Trophoblast cell (in vitro differentiated cells and primary cell): ENCODE measurements around the gene NDUFS3.

Experiments
- DNase-seq, 2 donors: peaks; one replicate each; pipeline ENCODE4 v3.0.0-alpha.2; 2016
- H2AFZ ChIP-seq: 2 replicates; pipeline ENCODE4 v1.6.1; 2013; ENCODE audit warnings: low read length, moderate library complexity, mild to moderate bottlenecking; ENCODE audit not compliant: insufficient read depth, poor library complexity
- H2AK5ac ChIP-seq: 2 replicates; pipeline ENCODE4 v1.6.1; 2013; ENCODE audit warnings: mild to moderate bottlenecking, low read length
- H2BK120ac ChIP-seq: 2 replicates; pipeline ENCODE4 v1.6.1; 2013; ENCODE audit warnings: low read length, mild to moderate bottlenecking, moderate library complexity; ENCODE audit not compliant: insufficient read depth, poor library complexity
- H2BK12ac ChIP-seq: 2 replicates; pipeline ENCODE4 v1.6.1; 2013; ENCODE audit warnings: mild to moderate bottlenecking, low read length, moderate library complexity
- H2BK5ac ChIP-seq: 2 replicates; pipeline ENCODE4 v1.6.1; 2013; ENCODE audit warnings: low read length, low read depth, moderate library complexity, mild to moderate bottlenecking; ENCODE audit not compliant: poor library complexity
- H3K14ac ChIP-seq: 2 replicates; pipeline ENCODE4 v1.6.1; 2013; ENCODE audit warnings: mild to moderate bottlenecking, low read length
- H3K18ac ChIP-seq: 2 replicates; pipeline ENCODE4 v1.6.1; 2013; ENCODE audit warnings: mild to moderate bottlenecking, low read length
- H3K23ac ChIP-seq: 2 replicates; pipeline ENCODE4 v1.6.1; 2013; ENCODE audit warnings: low read length
- H3K27ac ChIP-seq: 2 replicates; pipeline ENCODE4 v1.5.1; 2013; ENCODE audit warnings: low read depth, mild to moderate bottlenecking, inconsistent platforms, low read length, moderate library complexity
- H3K27me3 ChIP-seq: 2 replicates; pipeline ENCODE4 v1.6.1; 2013; ENCODE audit warnings: inconsistent platforms, mild to moderate bottlenecking, low read length, moderate library complexity; ENCODE audit not compliant: insufficient read depth
- H3K36me3 ChIP-seq, 2 experiments: 1 replicate in 1 of 2; 2 replicates in 1 of 2; pipeline ENCODE4 v1.6.1; 2013; ENCODE audit warnings: low read length in 2 of 2, mild to moderate bottlenecking in 2 of 2, moderate library complexity in 1 of 2; ENCODE audit not compliant: insufficient read depth in 2 of 2, control insufficient read depth in 1 of 2
- H3K4ac ChIP-seq: 2 replicates; pipeline ENCODE4 v1.6.1; 2013; ENCODE audit warnings: low read depth, mild to moderate bottlenecking, low read length, moderate library complexity
- H3K4me1 ChIP-seq, 2 experiments: 1 replicate in 1 of 2; 2 replicates in 1 of 2; pipeline ENCODE4 v1.6.1; 2013; ENCODE audit warnings: low read length in 2 of 2, mild to moderate bottlenecking in 2 of 2, moderate library complexity in 1 of 2; ENCODE audit not compliant: insufficient read depth in 2 of 2, control insufficient read depth in 1 of 2
- H3K4me2 ChIP-seq: 2 replicates; pipeline ENCODE4 v1.6.1; 2013; ENCODE audit warnings: inconsistent platforms, mild to moderate bottlenecking, low read length, moderate library complexity
- H3K4me3 ChIP-seq: 2 replicates; pipeline ENCODE4 v1.5.1; 2013; ENCODE audit warnings: mild to moderate bottlenecking, low read depth, low read length, inconsistent platforms
- H3K79me1 ChIP-seq: one replicate; pipeline ENCODE4 v1.6.1; 2013; ENCODE audit warnings: low read length
- H3K79me2 ChIP-seq: 2 replicates; pipeline ENCODE4 v1.6.1; 2013; ENCODE audit warnings: low read length, mild to moderate bottlenecking; ENCODE audit not compliant: control insufficient read depth, insufficient read depth, poor library complexity
- H3K9ac ChIP-seq: 2 replicates; pipeline ENCODE4 v1.6.1; 2013; ENCODE audit warnings: mild to moderate bottlenecking, low read length
- H3K9me3 ChIP-seq: 2 replicates; pipeline ENCODE4 v1.6.1; 2013; ENCODE audit warnings: low read depth, mild to moderate bottlenecking, control low read depth, inconsistent platforms, low read length; ENCODE audit not compliant: insufficient read depth
- H4K12ac ChIP-seq: 2 replicates; pipeline ENCODE4 v1.6.1; 2013; ENCODE audit warnings: low read depth, mild to moderate bottlenecking, low read length, moderate library complexity
- H4K8ac ChIP-seq: 2 replicates; pipeline ENCODE4 v1.6.1; 2013; ENCODE audit warnings: low read depth, mild to moderate bottlenecking, low read length, moderate library complexity
- H4K91ac ChIP-seq: one replicate; pipeline ENCODE4 v1.6.1; 2013; ENCODE audit warnings: low read depth, mild to moderate bottlenecking, low read length, moderate library complexity
- WGBS: extraction: QIAGEN DNeasy Blood & Tissue Kit; methylation state at CpG from one replicate; pipeline ENCODE4 v1.1.7; 2013; ENCODE audit warnings: missing lambda C conversion rate; ENCODE audit not compliant: insufficient read length, insufficient coverage; ENCODE audit errors: extremely low coverage; 5-methylcytosine and 5-hydroxymethylcytosine counted together

The NDUFS3 gene

GRCh38 chr11:47565340-47566148 is 13.3 kb upstream of the NDUFS3 start, which contains the start of gene PTPMT1:
PTPMT1 (plus strand) TSS chr11:47565599; CDS start chr11:47565623, 24 bp downstream.
- Histone ChIP-seq H3K79me2 (peaks cover 12% of the 10 kb centered on the region), H3K4ac (peak within 1 kb of the TSS; percentile 77), H3K9ac (peak within 1 kb of the TSS; percentile 86), H3K36me3 (peaks cover 5 to 8% of the 10 kb centered on the region in 2 experiments), H2AFZ (peak within 1 kb of the TSS; percentile 82), H4K8ac (peak within 1 kb of the TSS; percentile 91), H3K27ac (peak within 1 kb of the TSS; percentile 14), H3K18ac (peak within 1 kb of the TSS; percentile 92), H3K27me3 (no peaks in the 10 kb centered on the region), H3K23ac (no peak within 1 kb of the TSS), H4K12ac (peak within 1 kb of the TSS; percentile 92), H3K9me3 (no peaks in the 10 kb centered on the region), H3K14ac (peak within 1 kb of the TSS; percentile 75), H2BK12ac (no peak within 1 kb of the TSS), H2BK120ac (peak within 1 kb of the TSS; percentile 75), H3K4me3 (peak within 1 kb of the TSS; percentile 87), H2AK5ac (peak within 1 kb of the TSS; percentile 84), H2BK5ac (peak within 1 kb of the TSS; percentile 13), H4K91ac (peak within 1 kb of the TSS; percentile 89), H3K79me1 (peaks cover 11% of the 10 kb centered on the region), H3K4me1 (peaks cover 0 to 4% of the 10 kb centered on the region in 2 experiments), H3K4me2 (peak within 1 kb of the TSS; percentile 90)
- no CpG with 5 or more reads among the region's 86 CpGs for WGBS
- DNase-seq, result peak; percentile 44 to 70

GRCh38 chr11:47566149-47566698 is 12.7 kb upstream of the NDUFS3 start:
- WGBS, result no CpG with 5 or more reads among the region's 17 CpGs
- Histone ChIP-seq H4K91ac (peak overlapping the region; percentile 62), H3K36me3 (peaks cover 5 to 12% of the 10 kb centered on the region in 2 experiments), H4K12ac (peak overlapping the region; percentile 73), H4K8ac (peak overlapping the region; percentile 88), H3K4me1 (peaks cover 0 to 4% of the 10 kb centered on the region in 2 experiments), H3K14ac (peak overlapping the region; percentile 73), H3K18ac (peak overlapping the region; percentile 92), H3K27me3 (no peaks in the 10 kb centered on the region), H2BK5ac (no peak overlapping the region), H2BK120ac (peak overlapping the region; percentile 12), H3K4ac (peak overlapping the region; percentile 77), H2AK5ac (no peak overlapping the region), H3K9ac (peak overlapping the region; percentile 81), H2AFZ (no peak overlapping the region), H3K79me1 (peaks cover 11% of the 10 kb centered on the region), H2BK12ac (no peak overlapping the region), H3K4me2 (peak overlapping the region; percentile 90), H3K23ac (no peak overlapping the region), H3K4me3 (peak overlapping the region; percentile 87), H3K27ac (no peak overlapping the region), H3K9me3 (no peaks in the 10 kb centered on the region), H3K79me2 (peaks cover 12% of the 10 kb centered on the region)
- peak; percentile 32 to 55 for DNase-seq

GRCh38 chr11:47569646-47570045 is 9.2 kb upstream of the NDUFS3 start:
- Histone ChIP-seq H3K79me2 (peaks cover 12% of the 10 kb centered on the region), H3K18ac (no peak overlapping the region), H3K23ac (no peak overlapping the region), H2AFZ (no peak overlapping the region), H3K79me1 (peaks cover 11% of the 10 kb centered on the region), H3K4me3 (no peak overlapping the region), H4K91ac (no peak overlapping the region), H3K27ac (no peak overlapping the region), H3K9ac (no peak overlapping the region), H2BK12ac (no peak overlapping the region), H4K12ac (no peak overlapping the region), H3K9me3 (peaks cover 3% of the 10 kb centered on the region), H3K4me2 (no peak overlapping the region), H3K4ac (no peak overlapping the region), H4K8ac (no peak overlapping the region), H3K4me1 (peaks cover 0 to 4% of the 10 kb centered on the region in 2 experiments), H2AK5ac (no peak overlapping the region), H3K14ac (no peak overlapping the region), H3K27me3 (no peaks in the 10 kb centered on the region), H3K36me3 (peaks cover 20 to 35% of the 10 kb centered on the region in 2 experiments), H2BK120ac (no peak overlapping the region), H2BK5ac (no peak overlapping the region)
- no CpG with 5 or more reads among the region's 7 CpGs for WGBS
- no peak for DNase-seq

GRCh38 chr11:47570651-47571356 is 8.1 kb upstream of the NDUFS3 start:
- no peak overlapping the region for H2BK5ac ChIP-seq
- no peak overlapping the region for H2AFZ ChIP-seq

More at GRCh38 chr11:47570651-47571356, 8.1 kb upstream of the NDUFS3 start:
- Histone ChIP-seq H3K23ac (no peak overlapping the region), H3K4ac (no peak overlapping the region), H3K4me1 (no peaks in the 10 kb centered on the region), H2AK5ac (no peak overlapping the region), H2BK120ac (no peak overlapping the region), H3K9ac (no peak overlapping the region), H2BK12ac (no peak overlapping the region), H4K12ac (no peak overlapping the region), H3K79me1 (peaks cover 2% of the 10 kb centered on the region), H3K79me2 (peaks cover 4% of the 10 kb centered on the region), H4K91ac (no peak overlapping the region), H3K36me3 (peaks cover 23 to 37% of the 10 kb centered on the region in 2 experiments), H3K14ac (no peak overlapping the region), H3K4me3 (no peak overlapping the region), H3K9me3 (peaks cover 3% of the 10 kb centered on the region), H3K18ac (no peak overlapping the region), H4K8ac (no peak overlapping the region), H3K4me2 (no peak overlapping the region), H3K27ac (no peak overlapping the region), H3K27me3 (no peaks in the 10 kb centered on the region)
- no CpG with 5 or more reads among the region's 3 CpGs for WGBS
- no peak for DNase-seq
